Naive thymus-derived CD8-positive, alpha-beta T cell (primary cell): ENCODE measurements around the gene NANS. TPM values are rescaled to one million over a fixed set of nuclear protein-coding genes. Genes with fewer than 3 reads are reported as not detected.
"Not testable (repeated sequence)": the region's sequence is repeated elsewhere in the genome, so short reads cannot be mapped to it uniquely, and the experiment has no call there.

Experiments
- ATAC-seq, 2 donors: fragments of 150-1000 bp; cut with Tn5 transposase in 1 of 2; sonication (Bioruptor Pico), chemical (Tn5 transposase) in 1 of 2; 1 replicate in 1 of 2; 2 replicates in 1 of 2; pipeline ENCODE4 v1.10.0; 2021; ENCODE audit warnings: mild to moderate bottlenecking in 2 of 2, moderate library complexity in 2 of 2
- POLR2A ChIA-PET: fragments of 350-600 bp; sonication (Branson Sonifier 250); formaldehyde crosslinking; loops from one replicate; lab custom pipeline; 2021; ENCODE audit warnings: antibody characterized with exemption; lab: Charles Lee
- DNase-seq, 10 donors: peaks; one replicate each; pipeline versions ENCODE4 v3.0.0 to v3.0.0-alpha.2; 2020 to 2022
- H3K27ac Mint-ChIP-seq, 10 donors: one replicate each; pipeline ENCODE4 v1.8.0; 2020 to 2022; ENCODE audit warnings: mild to moderate bottlenecking in 10 of 10, mixed read lengths in 10 of 10, moderate library complexity in 4 of 10, inconsistent platforms in 1 of 10
- H3K27me3 Mint-ChIP-seq, 5 donors: one replicate each; pipeline ENCODE4 v1.8.0; 2021 to 2022; ENCODE audit warnings: mixed read lengths in 5 of 5
- H3K36me3 Mint-ChIP-seq, 3 donors: one replicate each; pipeline ENCODE4 v1.8.0; 2020 to 2022; ENCODE audit warnings: mixed read lengths in 3 of 3, mild to moderate bottlenecking in 2 of 3, inconsistent platforms in 1 of 3
- H3K4me1 Mint-ChIP-seq, 4 donors: one replicate each; pipeline ENCODE4 v1.8.0; 2021 to 2022; ENCODE audit warnings: mixed read lengths in 4 of 4
- H3K4me3 Mint-ChIP-seq, 10 donors: one replicate each; pipeline ENCODE4 v1.8.0; 2020 to 2022; ENCODE audit warnings: mild to moderate bottlenecking in 10 of 10, mixed read lengths in 10 of 10, moderate library complexity in 6 of 10, inconsistent platforms in 1 of 10
- H3K9me3 Mint-ChIP-seq, 9 donors: one replicate each; pipeline ENCODE4 v1.8.0; 2020 to 2022; ENCODE audit warnings: mixed read lengths in 9 of 9, mild to moderate bottlenecking in 3 of 9, inconsistent platforms in 1 of 9, moderate library complexity in 1 of 9
- polyA plus RNA-seq, 3 donors: library from polyadenylated mRNA; unstranded; fragments of 300-500 nt; fragmentation: Illumina TruSeq; gene quantifications; one replicate each; pipeline ENCODE4 v1.2.3, GENCODE V29; 2021
- total RNA-seq, 8 experiments: library from RNA in 2 of 8; stranded (reverse) in 2 of 8; gene quantifications; one replicate each; pipeline ENCODE4 v1.2.3 and lab custom pipeline; 2021 to 2026

NANS gene
- total and polyA plus RNA-seq, 5 experiments from 2014 or later, result 15.0 to 32.4 (median 28.9) TPM

DNA sequence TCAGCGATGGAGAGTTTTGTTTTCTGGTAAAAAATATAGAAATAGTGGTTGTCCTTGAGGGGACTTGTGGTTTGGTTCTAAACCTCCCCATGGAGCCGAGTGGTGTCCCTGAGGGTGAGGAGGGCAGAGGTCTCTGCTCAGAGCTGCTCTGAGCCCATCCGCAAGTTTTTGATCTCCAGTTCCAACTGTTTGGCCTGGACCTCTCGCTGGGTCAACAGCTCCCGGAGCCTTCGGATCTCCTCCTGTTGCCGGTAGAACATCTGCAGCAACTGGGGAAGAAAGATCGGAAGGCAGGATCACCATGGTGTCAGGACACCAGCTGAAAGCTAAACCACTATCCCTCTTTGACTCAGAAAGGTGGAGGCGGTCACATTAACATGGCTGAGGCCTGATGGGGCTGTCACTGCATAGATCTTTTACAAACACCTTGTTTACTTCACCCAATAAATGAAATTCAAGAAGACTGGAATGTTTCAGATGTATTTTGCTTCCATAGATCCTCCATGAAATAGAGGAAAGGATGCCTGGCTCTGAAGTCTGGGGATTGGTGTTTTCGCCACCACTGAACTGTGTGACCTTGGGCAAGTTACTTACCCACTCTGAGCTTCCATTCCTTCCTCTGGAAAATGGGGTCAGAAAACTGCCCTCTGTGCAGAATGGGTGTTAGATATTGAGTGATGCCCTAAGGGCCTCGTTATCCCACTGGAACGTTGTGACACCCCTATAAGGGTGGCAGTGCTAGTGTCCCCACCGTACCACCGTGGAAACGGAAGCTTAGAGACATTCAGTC is 68.3 kb downstream of the NANS start:
- Mint-ChIP-seq H3K4me3 (no peak overlapping the region), H3K4me1 (peaks cover 13 to 48% (median 30%) of the 10 kb centered on the region in 4 donors), H3K36me3 (peaks cover 0 to 41% (median 6%) of the 10 kb centered on the region in 3 donors), H3K27ac (peak overlapping the region in 7 of 10 donors; percentile 20 to 55 (median 48)), H3K27me3 (no peaks in the 10 kb centered on the region), H3K9me3 (no peaks in the 10 kb centered on the region)
- ATAC-seq (no peak), DNase-seq (no peak)
- POLR2A ChIA-PET, result no interaction called here

DNA sequence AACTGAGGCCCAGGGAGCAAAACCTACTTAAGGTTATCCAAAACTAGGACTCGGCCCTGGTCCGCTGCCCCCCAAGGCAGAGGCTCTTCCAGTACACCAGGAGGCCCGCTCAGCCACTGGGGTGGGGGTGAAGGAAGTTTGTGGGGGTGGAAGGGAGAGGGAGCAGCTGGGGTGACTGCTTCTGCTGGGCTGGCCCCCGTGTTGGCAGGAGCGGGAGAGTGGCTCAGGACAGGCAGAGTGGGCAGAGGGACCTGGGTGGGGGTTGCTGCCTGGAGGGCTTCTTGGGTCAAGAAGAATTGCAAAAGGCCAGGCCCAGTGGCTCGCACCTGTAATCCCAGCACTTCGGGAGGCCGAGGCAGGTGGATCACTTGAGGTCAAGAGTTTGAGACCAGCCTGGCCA is 70.7 kb downstream of the NANS start:
- ATAC-seq (no peak), DNase-seq (no peak)
- Mint-ChIP-seq H3K4me3 (no peak overlapping the region), H3K4me1 (peaks cover 2 to 26% (median 7%) of the 10 kb centered on the region in 4 donors), H3K9me3 (no peaks in the 10 kb centered on the region), H3K27me3 (no peaks in the 10 kb centered on the region), H3K27ac (peak overlapping the region in 4 of 10 donors; percentile 29 to 67 (median 58)), H3K36me3 (peaks cover 0 to 59% (median 12%) of the 10 kb centered on the region in 3 donors)
- POLR2A ChIA-PET, result interaction anchor here (0.6 kb wide), 3 partner anchors 25 to 871 kb away, joined by 3 to 6 read pairs (median 3); no protein-coding TSS in a partner anchor

DNA sequence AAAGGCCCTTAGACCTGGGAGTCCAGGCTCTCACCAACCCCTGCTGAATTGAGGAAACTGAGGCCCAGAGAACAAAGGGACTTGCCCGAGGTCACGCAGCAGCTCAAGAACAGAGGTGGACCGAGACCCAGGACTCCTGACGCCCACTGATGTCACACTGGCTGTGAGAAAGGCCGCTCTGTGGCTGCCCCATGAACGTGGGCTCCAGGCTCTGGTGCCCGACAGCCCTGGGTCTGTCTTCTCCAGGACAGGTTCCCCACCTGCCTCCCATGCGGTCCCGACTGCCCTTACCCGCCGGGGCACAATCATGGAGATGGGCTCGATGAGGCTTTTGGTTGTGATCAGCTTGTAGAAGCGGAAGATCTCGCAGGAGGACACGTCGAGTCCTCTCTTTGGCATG is 71.8 kb downstream of the NANS start:
- POLR2A ChIA-PET, result interaction anchor here (1.1 to 1.2 kb wide), 2 partner anchors 9 to 63 kb away, joined by 3 to 4 read pairs; partner anchors contain the start of genes CORO2A and TRIM14
- DNase-seq, result no peak
- H3K9me3 Mint-ChIP-seq, result no peaks in the 10 kb centered on the region
- ATAC-seq, result no peak
- H3K27ac Mint-ChIP-seq, result peak overlapping the region in 4 of 10 donors; percentile 33 to 65 (median 46)
- peaks cover 0 to 22% (median under 1%) of the 10 kb centered on the region in 4 donors for H3K4me1 Mint-ChIP-seq
- H3K36me3 Mint-ChIP-seq, result peaks cover 0 to 63% (median 12%) of the 10 kb centered on the region in 3 donors
- H3K4me3 Mint-ChIP-seq, result no peak overlapping the region
- H3K27me3 Mint-ChIP-seq, result no peaks in the 10 kb centered on the region

DNA sequence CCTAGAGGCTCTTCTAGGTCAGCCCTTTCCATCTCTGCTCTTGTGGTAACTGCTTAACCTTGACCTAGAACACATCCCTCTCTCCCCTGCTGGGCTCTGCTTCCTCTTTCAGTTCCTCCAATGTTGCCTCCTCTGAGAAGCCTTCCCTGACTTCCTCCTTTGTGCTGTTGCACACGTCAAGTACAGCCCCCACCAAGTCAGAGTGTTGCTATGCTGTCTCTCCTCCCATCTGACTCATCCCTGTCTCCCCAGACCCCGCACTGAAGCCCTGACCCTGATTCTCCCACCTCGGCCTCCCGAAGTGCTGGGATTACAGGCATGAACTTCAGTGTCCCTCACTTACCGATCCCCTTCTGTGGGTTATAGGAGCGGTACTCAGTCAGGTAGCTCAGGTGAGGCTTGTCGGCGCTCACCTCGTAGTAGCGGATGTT is 72.9 kb downstream of the NANS start:
- peaks cover 0 to 63% (median 14%) of the 10 kb centered on the region in 3 donors for H3K36me3 Mint-ChIP-seq
- POLR2A ChIA-PET, result interaction anchor here (0.6 to 1.3 kb wide), 4 partner anchors 8 to 128 kb away, joined by 3 to 7 read pairs (median 4); partner anchors contain the start of genes CORO2A and TRIM14
- H3K27me3 Mint-ChIP-seq, result no peaks in the 10 kb centered on the region
- no peak for ATAC-seq
- H3K4me1 Mint-ChIP-seq, result peaks cover 2 to 21% (median 4%) of the 10 kb centered on the region in 4 donors
- peak in 1 of 10 donors; percentile 27 for DNase-seq
- peak overlapping the region; percentile 19 to 88 (median 62) for H3K27ac Mint-ChIP-seq
- H3K4me3 Mint-ChIP-seq, result no peak overlapping the region
- H3K9me3 Mint-ChIP-seq, result no peaks in the 10 kb centered on the region

DNA sequence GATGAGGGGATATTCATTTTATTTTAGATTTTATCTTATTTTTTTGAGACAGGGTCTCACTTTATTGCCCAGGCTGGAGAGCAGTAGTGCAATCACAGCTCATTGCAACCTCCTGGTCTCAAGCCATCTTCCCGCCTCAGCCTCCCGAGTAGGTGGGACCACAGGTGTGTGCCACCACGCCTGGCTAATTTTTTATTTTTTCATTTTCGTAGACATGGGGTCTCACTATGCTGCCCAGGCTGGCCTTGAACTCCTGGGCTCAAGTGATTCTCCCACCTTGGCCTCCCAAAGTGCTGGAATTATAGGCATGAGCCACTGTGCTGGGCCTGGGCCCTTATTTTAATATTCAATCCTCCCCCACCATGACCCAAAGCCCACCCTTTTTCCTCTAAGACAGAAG is 73.5 kb downstream of the NANS start:
- H3K27ac Mint-ChIP-seq, result peak overlapping the region in 5 of 10 donors; percentile 19 to 88 (median 57)
- POLR2A ChIA-PET, result interaction anchor here (1.3 kb wide), 1 partner anchor 9 kb away, joined by 4 read pairs; no protein-coding TSS in a partner anchor
- H3K4me1 Mint-ChIP-seq, result peaks cover 2 to 20% (median 4%) of the 10 kb centered on the region in 4 donors

DNA sequence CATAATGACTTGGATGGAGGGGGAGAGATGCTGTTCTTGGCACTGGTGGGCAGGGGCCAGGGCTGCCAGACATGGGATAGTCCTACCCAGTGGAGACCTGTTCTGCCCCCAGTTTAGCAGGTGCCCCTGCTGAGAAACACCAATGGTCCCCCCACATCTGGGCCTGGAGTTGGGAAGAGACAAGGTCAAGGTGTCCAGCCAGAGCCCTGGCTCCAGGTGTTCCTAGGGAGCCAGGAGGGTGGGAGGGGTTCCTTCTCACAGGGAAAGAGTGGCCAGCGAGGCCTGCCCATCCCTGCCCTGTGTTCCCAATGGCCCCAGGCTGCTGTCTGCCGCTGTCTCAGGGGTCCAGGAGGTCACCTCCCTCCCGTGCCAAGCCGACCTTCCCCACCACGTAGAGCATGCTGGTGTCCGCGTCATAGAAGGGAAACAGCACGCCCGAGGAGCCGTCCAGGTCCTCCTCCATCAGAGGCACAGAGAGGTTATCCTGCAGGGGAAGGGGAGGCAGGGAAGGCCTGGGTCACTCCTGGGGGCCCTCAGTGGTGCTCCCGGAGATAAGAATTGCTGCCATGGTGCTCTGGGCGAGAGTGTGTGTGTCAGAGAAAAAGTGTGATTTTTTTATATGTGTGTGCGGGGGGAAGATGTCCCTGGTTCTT is 74.2 kb downstream of the NANS start:
- Mint-ChIP-seq H3K9me3 (no peaks in the 10 kb centered on the region), H3K27ac (peak overlapping the region in 4 of 10 donors; percentile 13 to 88 (median 68)), H3K4me3 (no peak overlapping the region), H3K36me3 (peaks cover 0 to 62% (median 14%) of the 10 kb centered on the region in 3 donors), H3K27me3 (no peaks in the 10 kb centered on the region), H3K4me1 (peaks cover 2 to 17% (median 4%) of the 10 kb centered on the region in 4 donors)
- POLR2A ChIA-PET, result interaction anchor here (0.6 to 1.3 kb wide), 2 partner anchors 10 to 60 kb away, joined by 3 to 4 read pairs; no protein-coding TSS in a partner anchor
- no peak for DNase-seq
- ATAC-seq, result no peak

More for the DNA sequence above, 73.5 kb downstream of the NANS start:
- H3K4me3 Mint-ChIP-seq, H3K9me3 Mint-ChIP-seq, ATAC-seq, DNase-seq, H3K27me3 Mint-ChIP-seq: not testable (repeated sequence)
- H3K36me3 Mint-ChIP-seq, result peaks cover 0 to 59% (median 14%) of the 10 kb centered on the region in 3 donors

DNA sequence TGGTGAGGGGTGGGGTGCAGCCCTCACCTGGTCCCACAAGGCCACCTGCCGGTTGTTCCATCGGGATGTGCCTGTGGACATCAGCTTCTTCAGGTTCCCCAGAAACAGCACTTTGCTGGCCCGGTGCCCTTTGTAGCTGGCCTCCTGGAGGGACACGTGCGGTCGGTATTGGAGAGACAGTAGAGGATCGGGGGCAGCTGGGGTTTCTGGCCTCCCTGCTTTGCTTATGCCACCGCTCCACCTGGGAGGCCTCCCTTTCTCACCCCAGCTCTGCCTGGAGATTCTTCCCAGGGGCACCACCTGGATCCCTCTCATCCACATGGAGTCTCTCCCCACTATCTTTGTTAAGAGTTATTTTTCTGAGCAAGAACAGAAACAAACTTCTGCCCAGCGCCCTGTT is 75.6 kb downstream of the NANS start:
- Mint-ChIP-seq H3K27ac (peak overlapping the region in 4 of 10 donors; percentile 31 to 68 (median 59)), H3K9me3 (no peaks in the 10 kb centered on the region), H3K27me3 (no peaks in the 10 kb centered on the region), H3K36me3 (peaks cover 0 to 60% (median 14%) of the 10 kb centered on the region in 3 donors), H3K4me1 (peaks cover 2 to 17% (median 4%) of the 10 kb centered on the region in 4 donors), H3K4me3 (no peak overlapping the region)
- DNase-seq, result no peak
- no peak for ATAC-seq
- POLR2A ChIA-PET, result interaction anchor here (1.6 kb wide), 1 partner anchor 9 kb away, joined by 5 read pairs; no protein-coding TSS in a partner anchor

Other genes starting within 250 kb of the NANS start
- not detected for gene FOXE1, start 203.5 kb upstream of the NANS start, total RNA-seq
- not detected for gene FOXE1, start 203.5 kb upstream of the NANS start, polyA plus RNA-seq
- gene TRMO, start 134.2 kb upstream of the NANS start, total RNA-seq, result 10 to 100 TPM; 40.2 to 51.5 TPM
- gene TRMO, start 134.2 kb upstream of the NANS start, polyA plus RNA-seq, result 10 to 100 TPM; 11.7 to 18.0 (median 13.8) TPM
- 1 to 10 TPM; 1.9 to 3.4 TPM for gene HEMGN, start 118.6 kb upstream of the NANS start, total RNA-seq
- gene HEMGN, start 118.6 kb upstream of the NANS start, polyA plus RNA-seq, result 10 to 100 TPM in 1 of 3 donors, 1 to 10 TPM in 2; 7.6 to 11.0 (median 8.3) TPM
- gene ANP32B, start 73.4 kb upstream of the NANS start, total RNA-seq, result 100 to 1,000 TPM; 200 to 205 TPM
- gene ANP32B, start 73.4 kb upstream of the NANS start, polyA plus RNA-seq, result 100 to 1,000 TPM in 2 of 3 donors, 10 to 100 TPM in 1; 87.8 to 110 (median 108) TPM
- gene TRIM14, start 62.5 kb downstream of the NANS start, total RNA-seq, result 10 to 100 TPM; 76.9 to 78.1 TPM
- 10 to 100 TPM; 48.7 to 84.0 (median 68.4) TPM for gene TRIM14, start 62.5 kb downstream of the NANS start, polyA plus RNA-seq
- gene CORO2A, start 135.9 kb downstream of the NANS start, total RNA-seq, result 10 to 100 TPM in 1 of 2 experiments, 1 to 10 TPM in 1; 10.0 to 10.8 TPM
- 10 to 100 TPM in 1 of 3 donors, 1 to 10 TPM in 2; 5.2 to 11.7 (median 9.5) TPM for gene CORO2A, start 135.9 kb downstream of the NANS start, polyA plus RNA-seq
- 1 to 10 TPM; 6.3 to 6.9 TPM for gene TBC1D2, start 198.9 kb downstream of the NANS start, total RNA-seq
- gene TBC1D2, start 198.9 kb downstream of the NANS start, polyA plus RNA-seq, result 1 to 10 TPM; 2.0 to 5.9 (median 2.8) TPM